H1 (cell line): Measurements from ENCODE around the gene HRH1. TPM values are rescaled to one million over a fixed set of nuclear protein-coding genes. Genes with fewer than 3 reads are reported as not detected.

Experiments used
- CTCF ChIA-PET: fragments of 300-600 bp; sonication (Branson Sonifier 250); formaldehyde crosslinking; loops from one replicate; lab custom pipeline; 2021; ENCODE audit not compliant: partially characterized antibody; lab: Charles Lee
- POLR2A ChIA-PET: fragments of 300-600 bp; sonication (Branson Sonifier 250); formaldehyde crosslinking; loops from one replicate; lab custom pipeline; 2021; ENCODE audit warnings: inconsistent platforms; ENCODE audit not compliant: partially characterized antibody; lab: Charles Lee
- DNase-seq, 2 experiments: peaks; one replicate each; pipeline versions ENCODE4 v3.0.0 to v3.0.0-alpha.2; 2010 to 2022; ENCODE audit warnings: low spot score in 2 of 2, low read depth in 1 of 2, mixed read lengths in 1 of 2
- FAIRE-seq: peaks from 2 replicates; lab custom pipeline; 2011; peaks lifted over from hg19 to GRCh38; lab: Jason Lieb, UNC
- H2AFZ ChIP-seq: 2 replicates; pipeline ENCODE4 v1.8.1; 2012; ENCODE audit warnings: low read length, inconsistent platforms
- H2AK5ac ChIP-seq: 2 replicates; pipeline ENCODE4 v1.6.1; 2013; ENCODE audit warnings: low read depth, low read length
- H2BK120ac ChIP-seq: replicated peaks from 2 replicates; pipeline ENCODE3; 2013; ENCODE audit warnings: low read depth, low read length, inconsistent platforms
- H2BK12ac ChIP-seq: 2 replicates; pipeline ENCODE4 v1.6.1; 2013; ENCODE audit warnings: low read depth, low read length
- H2BK15ac ChIP-seq: 2 replicates; pipeline ENCODE4 v1.6.1; 2013; ENCODE audit warnings: low read length
- H2BK20ac ChIP-seq: 2 replicates; pipeline ENCODE4 v1.6.1; 2013; ENCODE audit warnings: low read length
- H2BK5ac ChIP-seq: 2 replicates; pipeline ENCODE4 v1.6.1; 2013; ENCODE audit warnings: low read depth, low read length
- H3K14ac ChIP-seq: 2 replicates; pipeline ENCODE4 v1.6.1; 2013; ENCODE audit warnings: inconsistent platforms; ENCODE audit not compliant: insufficient read length
- H3K18ac ChIP-seq: 2 replicates; pipeline ENCODE4 v1.6.1; 2013; ENCODE audit warnings: low read length; ENCODE audit errors: extremely low read depth
- H3K23ac ChIP-seq: 2 replicates; pipeline ENCODE4 v1.6.1; 2013; ENCODE audit warnings: inconsistent platforms; ENCODE audit not compliant: insufficient read length
- H3K23me2 ChIP-seq: 2 replicates; pipeline ENCODE4 v1.6.1; 2013; ENCODE audit warnings: low read depth, low read length
- H3K27ac ChIP-seq: 2 replicates; pipeline ENCODE4 v1.6.1; 2011; ENCODE audit warnings: low read depth, low read length, inconsistent platforms
- H3K27me3 ChIP-seq, 4 experiments: replicated peaks in 1 of 4; 1 replicate in 1 of 4; 2 replicates in 3 of 4; pipeline versions ENCODE4 v1.6.1 to v1.8.1; 2011 to 2013; ENCODE audit warnings: low read length in 3 of 4, mild to moderate bottlenecking in 3 of 4, inconsistent platforms in 2 of 4, mixed read lengths in 2 of 4, moderate library complexity in 1 of 4; ENCODE audit not compliant: control insufficient read depth in 3 of 4, insufficient read depth in 3 of 4; ENCODE audit errors: extremely low read depth in 1 of 4
- H3K36me3 ChIP-seq, 4 experiments: 2 replicates each; pipeline versions ENCODE4 v1.6.1 to v1.8.1; 2011 to 2013; ENCODE audit warnings: mild to moderate bottlenecking in 4 of 4, low read length in 3 of 4, moderate library complexity in 2 of 4, control low read depth in 1 of 4, inconsistent platforms in 1 of 4; ENCODE audit not compliant: insufficient read depth in 4 of 4, control insufficient read depth in 2 of 4
- H3K4ac ChIP-seq: replicated peaks from 2 replicates; pipeline ENCODE3; 2013; ENCODE audit warnings: low read length, low read depth, mixed read lengths, inconsistent platforms; ENCODE audit not compliant: insufficient read length
- H3K4me1 ChIP-seq, 4 experiments: replicated peaks in 1 of 4; 1 replicate in 1 of 4; 2 replicates in 3 of 4; pipeline versions ENCODE4 v1.6.1 to v1.8.1; 2011 to 2013; ENCODE audit warnings: low read length in 3 of 4, inconsistent platforms in 2 of 4, mixed read lengths in 1 of 4; ENCODE audit not compliant: insufficient read depth in 4 of 4, control insufficient read depth in 3 of 4
- H3K4me2 ChIP-seq, 2 experiments: 2 replicates each; pipeline versions ENCODE4 v1.6.1 to v1.8.1; 2011 to 2013; ENCODE audit warnings: low read depth in 2 of 2, low read length in 2 of 2, control low read depth in 1 of 2, inconsistent platforms in 1 of 2, mild to moderate bottlenecking in 1 of 2; ENCODE audit not compliant: insufficient read depth in 1 of 2
- H3K4me3 ChIP-seq, 4 experiments: fragments of 200-600, 300-600 bp in 1 of 4; sonication (generic), shearing (Covaris generic), sonication (Bioruptor Twin) in 1 of 4; 2 replicates each; pipeline versions ENCODE4 v1.5.1 to v1.8.1; 2011 to 2016; ENCODE audit warnings: low read length in 4 of 4, low read depth in 3 of 4, control low read depth in 2 of 4, inconsistent platforms in 2 of 4, mild to moderate bottlenecking in 2 of 4, mixed read lengths in 1 of 4, moderate library complexity in 1 of 4; ENCODE audit not compliant: insufficient read depth in 2 of 4; ENCODE audit errors: extremely low read depth in 1 of 4
- H3K56ac ChIP-seq: replicated peaks from 2 replicates; pipeline ENCODE3; 2013; ENCODE audit warnings: low read depth, mild to moderate bottlenecking, mixed read lengths, low read length, inconsistent platforms; ENCODE audit not compliant: insufficient read length
- H3K79me1 ChIP-seq: 2 replicates; pipeline ENCODE4 v1.6.1; 2013; ENCODE audit warnings: low read depth, low read length, control low read depth
- H3K79me2 ChIP-seq, 2 experiments: 2 replicates each; pipeline versions ENCODE4 v1.6.1 to v1.8.1; 2012 to 2013; ENCODE audit warnings: low read length in 2 of 2, mild to moderate bottlenecking in 2 of 2, inconsistent platforms in 1 of 2; ENCODE audit not compliant: insufficient read depth in 2 of 2, control insufficient read depth in 1 of 2
- H3K9ac ChIP-seq, 4 experiments: replicated peaks in 1 of 4; 1 replicate in 1 of 4; 2 replicates in 3 of 4; pipeline versions ENCODE4 v1.6.1 to v1.8.1; 2011 to 2013; ENCODE audit warnings: low read depth in 3 of 4, low read length in 3 of 4, control low read depth in 2 of 4, mild to moderate bottlenecking in 2 of 4, moderate library complexity in 2 of 4, inconsistent platforms in 1 of 4; ENCODE audit errors: extremely low read depth in 1 of 4
- H3K9me3 ChIP-seq, 2 experiments: 2 replicates each; pipeline versions ENCODE4 v1.6.1 to v1.8.1; 2012 to 2013; ENCODE audit warnings: mild to moderate bottlenecking in 2 of 2, moderate library complexity in 2 of 2, control low read depth in 1 of 2, inconsistent platforms in 1 of 2, low read depth in 1 of 2, low read length in 1 of 2, mixed read lengths in 1 of 2; ENCODE audit not compliant: insufficient read depth in 2 of 2
- H4K20me1 ChIP-seq, 2 experiments: replicated peaks in 1 of 2; 2 replicates each; pipeline versions ENCODE3 to v1.8.1; 2011 to 2013; ENCODE audit warnings: inconsistent platforms in 2 of 2, low read length in 2 of 2, mild to moderate bottlenecking in 1 of 2; ENCODE audit not compliant: insufficient read depth in 2 of 2, control insufficient read depth in 1 of 2
- H4K5ac ChIP-seq: 2 replicates; pipeline ENCODE4 v1.6.1; 2013; ENCODE audit warnings: low read length, low read depth, mixed read lengths, inconsistent platforms; ENCODE audit not compliant: insufficient read length
- H4K8ac ChIP-seq: 2 replicates; pipeline ENCODE4 v1.8.0; 2013; ENCODE audit warnings: mild to moderate bottlenecking, moderate library complexity, low read length, inconsistent platforms; ENCODE audit not compliant: insufficient read depth; ENCODE audit errors: extremely low read depth
- H4K91ac ChIP-seq: replicated peaks from 2 replicates; pipeline ENCODE3; 2013; ENCODE audit warnings: low read length, mixed read lengths, inconsistent platforms; ENCODE audit not compliant: insufficient read length
- ATF3 ChIP-seq: IDR thresholded peaks from 2 replicates; pipeline ENCODE4 v1.6.1; 2011; ENCODE audit warnings: low read depth, mild to moderate bottlenecking, low read length; ENCODE audit not compliant: insufficient read depth
- EP300 ChIP-seq, 2 experiments: IDR thresholded peaks; 1 replicate in 1 of 2; 2 replicates in 1 of 2; pipeline ENCODE4 v1.6.1; 2011 to 2012; ENCODE audit warnings: low read depth in 2 of 2, low read length in 2 of 2, mild to moderate bottlenecking in 2 of 2, borderline replicate concordance in 1 of 2, inconsistent platforms in 1 of 2, moderate library complexity in 1 of 2
- EZH2 ChIP-seq: fragments of 200-600 bp; sonication (generic); IDR thresholded peaks from 2 replicates; pipeline ENCODE4 v1.7.1; 2012; ENCODE audit warnings: low read depth, mild to moderate bottlenecking, moderate library complexity, low read length, inconsistent platforms; ENCODE audit not compliant: severe bottlenecking
- GTF2F1 ChIP-seq: IDR thresholded peaks from 2 replicates; pipeline ENCODE4 v1.6.1; 2012; ENCODE audit warnings: low read depth, low read length, improper control_type of control experiment, borderline replicate concordance
- NANOG ChIP-seq: IDR thresholded peaks from 2 replicates; pipeline ENCODE4 v1.6.1; 2011; ENCODE audit warnings: low read length, low read depth, mild to moderate bottlenecking, inconsistent platforms; ENCODE audit not compliant: insufficient read depth, poor library complexity, severe bottlenecking
- POU5F1 ChIP-seq: IDR thresholded peaks from 2 replicates; pipeline ENCODE4 v1.6.1; 2011; ENCODE audit warnings: low read depth, mild to moderate bottlenecking, low read length, moderate library complexity
- SAP30 ChIP-seq: fragments of 300-600 bp; sonication (generic); IDR thresholded peaks from 2 replicates; pipeline ENCODE4 v1.7.1; 2012; ENCODE audit warnings: low read length, moderate library complexity, mild to moderate bottlenecking, inconsistent platforms; ENCODE audit not compliant: insufficient read depth, insufficient replicate concordance
- SRF ChIP-seq: IDR thresholded peaks from 2 replicates; pipeline ENCODE4 v1.6.1; 2011; ENCODE audit warnings: mild to moderate bottlenecking, low read depth, low read length, moderate library complexity
- SUZ12 ChIP-seq: fragments of 200-600 bp; sonication (generic); IDR thresholded peaks from 2 replicates; pipeline ENCODE4 v1.6.1; 2012; ENCODE audit warnings: mild to moderate bottlenecking, inconsistent platforms, low read length, moderate library complexity, mixed read lengths
- TCF12 ChIP-seq: IDR thresholded peaks from 2 replicates; pipeline ENCODE4 v1.6.1; 2011; ENCODE audit warnings: low read depth, mild to moderate bottlenecking, low read length
- TEAD4 ChIP-seq: IDR thresholded peaks from 2 replicates; pipeline ENCODE4 v1.6.1; 2012; ENCODE audit warnings: low read depth, low read length, inconsistent platforms, mixed read lengths
- WGBS, 2 experiments: shearing (Covaris generic) in 1 of 2; methylation state at CpG; one replicate each; pipeline versions ENCODE4 v1.1.6 to v1.1.7; 2013 to 2015; ENCODE audit warnings: low lambda C conversion rate in 2 of 2, mixed read lengths in 2 of 2, inconsistent platforms in 1 of 2, low coverage in 1 of 2, missing lambda C conversion rate in 1 of 2; ENCODE audit not compliant: insufficient replicate concordance in 2 of 2, insufficient coverage in 1 of 2, insufficient read length in 1 of 2; ENCODE audit errors: extremely low coverage in 1 of 2, missing lambda C conversion rate in 1 of 2; 5-methylcytosine and 5-hydroxymethylcytosine counted together
- polyA plus RNA-seq, 7 experiments: library from polyadenylated mRNA; depleted of rRNA in 3 of 7; stranded (reverse) in 5 of 7; unstranded in 2 of 7; fragments of >200 nt in 5 of 7; fragments of 200-250 nt in 2 of 7; gene quantifications; 1 replicate in 5 of 7; 2 replicates in 1 of 7; 4 replicates in 1 of 7; pipeline versions ENCODE4 v1.2.1 to v1.2.3, GENCODE V29; 2011 to 2013; ENCODE audit warnings: missing spikeins in 2 of 7, mixed read lengths in 2 of 7
- total RNA-seq: library from RNA; stranded (reverse); fragmentation: NEBNext Ultra II Directional; extraction: Animal tissue kit (Norgen Biotek cat#: 25700); gene quantifications from 2 replicates; pipeline ENCODE4 v1.2.1, GENCODE V29; 2021

The HRH1 gene
- total and polyA plus RNA-seq, 2 of the 8 experiments (the other 6 are each of a cell fraction or from before 2014, with no cell fraction given) = 0.11 TPM; not detected in 1

GRCh38 chr3:11288786-11289637 lies 134.7 kb downstream of the HRH1 start:
- Histone ChIP-seq H3K79me1 (no peaks in the 10 kb centered on the region; the same call in 1 of the 2 replicates), H3K23ac (no peak overlapping the region), H4K8ac (no peak overlapping the region), H3K14ac (no peak overlapping the region), H4K5ac (no peak overlapping the region), H3K18ac (no peak overlapping the region), H3K4me1 (no peaks in the 10 kb centered on the region), H4K20me1 (no peaks in the 10 kb centered on the region), H4K91ac (no peak overlapping the region), H2BK5ac (no peak overlapping the region), H3K79me2 (no peaks in the 10 kb centered on the region), H3K9ac (no peak overlapping the region), H3K4me2 (no peak overlapping the region), H2BK15ac (no peak overlapping the region), H2BK120ac (no peak overlapping the region), H3K36me3 (no peaks in the 10 kb centered on the region), H3K4me3 (no peak overlapping the region), H3K27ac (no peak overlapping the region), H2BK12ac (no peak overlapping the region), H3K27me3 (no peaks in the 10 kb centered on the region), H2BK20ac (no peak overlapping the region), H3K9me3 (no peaks in the 10 kb centered on the region), H3K56ac (no peak overlapping the region), H2AK5ac (no peak overlapping the region), H2AFZ (no peak overlapping the region), H3K23me2 (no peaks in the 10 kb centered on the region), H3K4ac (no peak overlapping the region)
- CTCF ChIA-PET = interaction anchor here (1.7 kb wide), 2 partner anchors 35 to 227 kb away, joined by 4 read pairs; no protein-coding TSS in a partner anchor
- DNase-seq (no peak), FAIRE-seq (no peak)
- POLR2A ChIA-PET = interaction anchor here (1.4 kb wide), 1 partner anchor 12 kb away, joined by 3 read pairs; no protein-coding TSS in a partner anchor
- 91 to 100% methylated on average over 1 to 7 of the region's 7 CpGs for WGBS, 2 experiments
- TF ChIP-seq SAP30 (no peak), GTF2F1 (no peak), EZH2 (no peak), POU5F1 (no peak), ATF3 (no peak), EP300 (IDR thresholded peaks at IDR 0.05; ENCODE audit: borderline replicate concordance in 1 of 2, low read depth in 2 of 2, low read length in 2 of 2) (no peak), SRF (no peak), SUZ12 (no peak), TEAD4 (no peak), TCF12 (no peak), NANOG (no peak)
